Testis (tissue), 2 donors: Measurements from ENCODE around the gene STAT5B.

Source experiments
- CTCF ChIP-seq, 3 experiments: fragments of 450-650 bp in 2 of 3; fragments of 200-600 bp in 1 of 3; sonication (generic) in 1 of 3; IDR thresholded peaks; one replicate each; pipeline ENCODE4 v1.5.1; 2016 to 2019; ENCODE audit warnings: antibody characterized with exemption in 3 of 3, mild to moderate bottlenecking in 2 of 3, moderate library complexity in 1 of 3
- POLR2A ChIP-seq: fragments of 450-650 bp; IDR thresholded peaks from one replicate; pipeline ENCODE4 v1.6.1; 2017; ENCODE audit warnings: antibody characterized with exemption, mild to moderate bottlenecking, moderate library complexity

DNA sequence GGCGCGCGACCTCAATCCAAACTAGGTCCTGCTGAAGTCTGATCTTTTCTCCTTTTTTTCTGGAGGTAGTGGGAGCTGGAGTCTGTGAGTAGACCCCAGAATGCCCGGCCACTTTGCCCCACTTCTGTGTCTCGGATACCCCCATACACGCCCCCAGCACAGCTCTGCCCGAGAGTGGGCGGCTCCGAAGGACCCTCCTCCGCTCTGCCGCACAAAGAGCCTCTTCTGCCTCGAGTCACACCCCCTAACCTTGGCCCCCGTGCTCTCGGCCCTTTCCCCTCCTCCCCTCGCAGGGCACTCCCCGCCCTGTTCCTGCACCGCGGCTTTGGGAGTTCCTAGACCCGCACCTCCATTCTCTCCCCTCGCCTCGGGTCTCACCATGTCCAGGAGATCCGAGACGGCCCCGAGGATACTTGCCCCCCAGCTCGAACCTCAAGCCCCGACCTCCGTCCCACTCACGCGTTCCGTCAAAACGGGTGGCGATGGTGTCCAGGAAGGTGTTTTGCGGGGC, 95.7 kb downstream of the STAT5B start:
- no peak for TF ChIP-seq CTCF (IDR thresholded peaks at IDR 0.05)
- no peak for TF ChIP-seq POLR2A
